ENCODE data around the gene CFTR. TPM values are rescaled to one million over a fixed set of nuclear protein-coding genes. Genes with fewer than 3 reads are reported as not detected.

The CFTR gene
- total RNA-seq, 4 donors from 2014 or later, result 0.80 to 11.7 (median 5.0) TPM

- TF ChIP-seq CTCF (IDR thresholded peaks at IDR 0.05) (no peak), POLR2A (IDR thresholded peaks at IDR 0.05) (no peak)
- no peak for DNase-seq (ENCODE audit: low spot score in 2 of 2)
- intact Hi-C loops (cut with DNase I; ENCODE audit: low total_unique reads), result no loop called here
- H3K4me3 ChIP-seq (ENCODE audit: low read depth, poor library complexity, severe bottlenecking), result no peak overlapping the region
Observed at GRCh38 chr7:117665368-117665767, 185.5 kb downstream of the CFTR start.

DNA sequence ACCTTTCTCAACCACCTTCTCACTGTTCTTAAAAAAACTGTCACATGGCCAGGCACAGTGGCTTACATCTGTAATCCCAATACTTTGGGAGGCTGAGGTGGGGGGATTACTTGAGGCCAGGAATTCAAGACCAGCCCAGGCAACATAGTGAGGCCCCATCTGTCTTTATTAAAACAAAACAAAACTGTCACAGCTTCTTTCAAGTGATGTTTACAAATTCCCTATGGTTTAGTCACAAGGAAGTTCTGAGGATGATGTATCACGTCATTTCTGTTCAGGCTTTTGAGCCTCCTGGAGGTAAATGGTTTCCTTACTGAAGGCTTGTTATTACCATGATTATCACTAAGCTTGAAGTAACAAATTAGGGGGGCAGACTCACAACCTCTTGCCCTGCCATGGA is 186.2 kb downstream of the CFTR start:
- TF ChIP-seq POLR2A (IDR thresholded peaks at IDR 0.05), result no peak
- no peak for TF ChIP-seq CTCF (IDR thresholded peaks at IDR 0.05)
- H3K4me3 ChIP-seq (ENCODE audit: low read depth, poor library complexity, severe bottlenecking), result no peak overlapping the region
- 61 to 74% methylated on average over 1 of the region's 1 CpG for WGBS, 2 donors
- intact Hi-C loops (cut with DNase I; ENCODE audit: low total_unique reads), result no loop called here
- DNase-seq (ENCODE audit: low spot score in 2 of 2), result no peak

- 92 to 93% methylated on average over 6 of the region's 6 CpGs for WGBS, 2 donors
- intact Hi-C loops (cut with DNase I; ENCODE audit: low total_unique reads), result no loop called here
- TF ChIP-seq POLR2A (IDR thresholded peaks at IDR 0.05), result no peak
- TF ChIP-seq CTCF (IDR thresholded peaks at IDR 0.05), result no peak
- H3K4me3 ChIP-seq (ENCODE audit: low read depth, poor library complexity, severe bottlenecking), result no peak overlapping the region
- DNase-seq (ENCODE audit: low spot score in 2 of 2), result no peak
Observed at GRCh38 chr7:117666689-117667088, 186.9 kb downstream of the CFTR start.

- 60 to 71% methylated on average over 2 of the region's 2 CpGs for WGBS, 2 donors
- H3K4me3 ChIP-seq (ENCODE audit: low read depth, poor library complexity, severe bottlenecking), result no peak overlapping the region
- intact Hi-C loops (cut with DNase I; ENCODE audit: low total_unique reads), result no loop called here
- no peak for DNase-seq (ENCODE audit: low spot score in 2 of 2)
- no peak for TF ChIP-seq POLR2A (IDR thresholded peaks at IDR 0.05)
- no peak for TF ChIP-seq CTCF (IDR thresholded peaks at IDR 0.05)
Observed at GRCh38 chr7:117667456-117667855, 187.6 kb downstream of the CFTR start.

DNA sequence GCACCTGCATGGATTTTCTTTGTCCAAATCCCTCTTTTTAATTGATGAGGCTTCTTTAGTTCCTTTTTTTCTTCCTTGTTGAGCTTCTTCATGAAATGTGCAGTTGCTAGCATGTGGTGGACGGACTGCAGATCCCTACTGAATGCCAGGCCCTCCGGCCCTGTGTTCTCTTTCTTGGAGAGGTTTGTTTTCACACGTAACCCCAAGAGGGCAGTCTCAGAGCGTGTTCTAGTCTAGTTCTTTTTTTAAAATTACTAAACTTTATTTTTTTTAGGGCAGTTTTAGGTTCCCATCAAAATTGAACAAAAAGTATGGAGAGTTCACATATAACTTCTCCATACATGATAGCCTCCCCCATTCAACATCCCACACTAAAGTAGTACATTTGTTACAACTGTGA is 190.0 kb downstream of the CFTR start:
- DNase-seq (ENCODE audit: low spot score in 2 of 2), result no peak
- WGBS, 2 donors, result 66 to 83% methylated on average over 4 of the region's 4 CpGs
- intact Hi-C loops (cut with DNase I; ENCODE audit: low total_unique reads), result no loop called here
- TF ChIP-seq CTCF (IDR thresholded peaks at IDR 0.05) (no peak), POLR2A (IDR thresholded peaks at IDR 0.05) (no peak)
- H3K4me3 ChIP-seq (ENCODE audit: low read depth, poor library complexity, severe bottlenecking), result no peak overlapping the region

GRCh38 chr7:117672453-117672852 is 192.6 kb downstream of the CFTR start:
- TF ChIP-seq POLR2A (IDR thresholded peaks at IDR 0.05) (no peak), CTCF (IDR thresholded peaks at IDR 0.05) (no peak)
- H3K4me3 ChIP-seq (ENCODE audit: low read depth, poor library complexity, severe bottlenecking), result no peak overlapping the region
- DNase-seq (ENCODE audit: low spot score in 2 of 2), result no peak
- intact Hi-C loops (cut with DNase I; ENCODE audit: low total_unique reads), result no loop called here
- WGBS, 2 donors, result 35 to 40% methylated on average over 1 of the region's 1 CpG
